Body of pancreas (tissue), 4 donors: ENCODE measurements around the gene PANK1. TPM values are rescaled to one million over a fixed set of nuclear protein-coding genes. Genes with fewer than 3 reads are reported as not detected.

Experiments used
- ATAC-seq: fragments of 150-250 bp; one replicate; pipeline ENCODE4 v1.9.1; 2016
- DNase-seq, 4 donors: peaks; one replicate each; pipeline ENCODE4 v3.0.0-alpha.2; 2019
- H3K27ac ChIP-seq, 4 donors: fragments of 200-600 bp; sonication (generic); 1 replicate in 3 of 4; 2 replicates in 1 of 4; pipeline versions ENCODE4 v1.5.1 to v1.6.1; 2016 to 2019; ENCODE audit warnings: mild to moderate bottlenecking in 1 of 4, mixed read lengths in 1 of 4, moderate library complexity in 1 of 4
- H3K27me3 ChIP-seq, 2 donors: fragments of 200-600 bp; sonication (generic); one replicate each; pipeline ENCODE4 v1.6.0; 2016; ENCODE audit warnings: mild to moderate bottlenecking in 1 of 2
- H3K36me3 ChIP-seq, 2 donors: fragments of 200-600 bp; sonication (generic); replicated peaks in 1 of 2; 2 replicates each; pipeline ENCODE4 v1.5.1; 2016; ENCODE audit warnings: low read depth in 2 of 2; ENCODE audit not compliant: insufficient read depth in 1 of 2
- H3K4me1 ChIP-seq: fragments of 200-600 bp; sonication (generic); one replicate; pipeline ENCODE4 v1.6.0; 2016
- H3K4me3 ChIP-seq, 2 donors: fragments of 200-600 bp; sonication (generic); 1 replicate in 1 of 2; 2 replicates in 1 of 2; pipeline ENCODE4 v1.5.1; 2016 to 2019
- H3K9me3 ChIP-seq, 3 donors: fragments of 200-600 bp; sonication (generic); 1 replicate in 2 of 3; 2 replicates in 1 of 3; pipeline ENCODE4 v1.5.1; 2016
- POLR2A ChIP-seq, 3 donors: fragments of 450-650 bp; IDR thresholded peaks; one replicate each; pipeline ENCODE4 v1.6.1; 2016; ENCODE audit warnings: antibody characterized with exemption in 3 of 3, mild to moderate bottlenecking in 2 of 3
- WGBS, 2 donors: methylation state at CpG; one replicate each; pipeline ENCODE4 v1.1.5; 2017; 5-methylcytosine and 5-hydroxymethylcytosine counted together
- intact Hi-C: fragments of 100-400 bp; cut with DNase I; formaldehyde crosslinking; loops from one replicate; pipeline ENCODE4 v1.15.1; 2023
- total RNA-seq, 2 donors: library from RNA; depleted of rRNA; stranded (reverse); fragments of >200 nt; gene quantifications; one replicate each; pipeline ENCODE4 v1.1.0, GENCODE V29; 2016
- TF ChIP-seq, protein P1 (sequence below), 7 experiments: fragments of 450-650 bp in 4 of 7; fragments of 200-600 bp in 3 of 7; sonication (generic) in 3 of 7; IDR thresholded peaks; one replicate each; pipeline ENCODE4 v1.5.1; 2016 to 2019; ENCODE audit warnings: antibody characterized with exemption in 7 of 7

Gene PANK1
- total RNA-seq, 2 donors from 2014 or later = 2.6 to 3.0 TPM

DNA sequence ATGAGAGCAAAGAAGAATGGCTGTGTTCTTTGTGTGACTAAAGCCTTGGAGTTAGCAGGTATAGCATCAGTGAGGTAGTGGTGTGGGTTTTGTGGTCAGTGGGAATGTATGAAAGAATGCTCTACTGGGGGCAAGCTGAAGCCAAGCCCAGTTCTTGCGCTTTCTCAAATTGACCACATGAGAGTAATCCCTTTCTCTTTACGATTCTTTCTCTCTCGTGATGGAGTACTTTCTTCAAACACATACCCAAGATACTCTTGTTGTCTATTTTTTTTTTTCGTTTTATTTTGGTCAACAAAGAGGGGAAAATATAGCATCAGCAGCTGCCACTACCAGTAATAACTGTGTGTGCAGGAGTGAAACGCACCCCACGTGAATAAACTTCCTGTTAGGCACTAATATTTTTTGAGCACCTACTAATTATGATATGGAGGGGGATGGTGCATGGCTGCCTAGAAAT lies 8.4 kb upstream of the PANK1 start:
- intact Hi-C loops = no loop called here
- WGBS, 2 donors = 71 to 74% methylated on average over 6 of the region's 6 CpGs
- ATAC-seq = no peak
- Histone ChIP-seq H3K36me3 (no peaks in the 10 kb centered on the region), H3K9me3 (no peaks in the 10 kb centered on the region), H3K4me1 (no peaks in the 10 kb centered on the region), H3K27me3 (no peaks in the 10 kb centered on the region), H3K27ac (no peak overlapping the region), H3K4me3 (no peak overlapping the region)
- TF ChIP-seq, protein P1, sequence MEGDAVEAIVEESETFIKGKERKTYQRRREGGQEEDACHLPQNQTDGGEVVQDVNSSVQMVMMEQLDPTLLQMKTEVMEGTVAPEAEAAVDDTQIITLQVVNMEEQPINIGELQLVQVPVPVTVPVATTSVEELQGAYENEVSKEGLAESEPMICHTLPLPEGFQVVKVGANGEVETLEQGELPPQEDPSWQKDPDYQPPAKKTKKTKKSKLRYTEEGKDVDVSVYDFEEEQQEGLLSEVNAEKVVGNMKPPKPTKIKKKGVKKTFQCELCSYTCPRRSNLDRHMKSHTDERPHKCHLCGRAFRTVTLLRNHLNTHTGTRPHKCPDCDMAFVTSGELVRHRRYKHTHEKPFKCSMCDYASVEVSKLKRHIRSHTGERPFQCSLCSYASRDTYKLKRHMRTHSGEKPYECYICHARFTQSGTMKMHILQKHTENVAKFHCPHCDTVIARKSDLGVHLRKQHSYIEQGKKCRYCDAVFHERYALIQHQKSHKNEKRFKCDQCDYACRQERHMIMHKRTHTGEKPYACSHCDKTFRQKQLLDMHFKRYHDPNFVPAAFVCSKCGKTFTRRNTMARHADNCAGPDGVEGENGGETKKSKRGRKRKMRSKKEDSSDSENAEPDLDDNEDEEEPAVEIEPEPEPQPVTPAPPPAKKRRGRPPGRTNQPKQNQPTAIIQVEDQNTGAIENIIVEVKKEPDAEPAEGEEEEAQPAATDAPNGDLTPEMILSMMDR (IDR thresholded peaks at IDR 0.05) = no peak
- TF ChIP-seq POLR2A (IDR thresholded peaks at IDR 0.05) = no peak
- DNase-seq = no peak

DNA sequence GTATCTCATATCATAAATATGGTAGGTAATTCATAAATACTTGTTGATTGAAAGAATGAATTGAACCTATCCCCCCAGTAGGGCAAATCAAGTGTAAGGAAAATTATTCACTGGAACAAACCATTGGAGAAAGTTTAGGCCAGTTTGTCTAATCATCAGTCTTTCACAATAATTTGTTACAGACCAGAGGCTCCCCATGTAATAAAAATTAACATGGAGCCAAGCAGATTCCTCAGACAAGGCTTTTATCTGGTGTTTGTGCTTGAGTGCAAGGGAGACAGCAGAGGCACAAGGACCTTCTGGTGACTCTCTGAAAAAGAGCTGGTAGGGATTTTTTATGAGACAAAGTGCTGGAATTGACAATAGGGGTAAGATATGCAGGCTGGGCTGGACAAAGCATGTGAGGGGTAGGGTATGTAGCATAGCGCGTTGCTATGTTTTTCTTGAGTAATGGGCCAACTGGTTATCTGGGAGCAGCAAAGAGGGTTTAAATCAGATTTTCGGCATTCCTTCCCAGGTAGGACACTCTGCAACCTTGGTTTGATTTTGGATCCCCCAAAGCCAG lies 7.8 kb upstream of the PANK1 start:
- Histone ChIP-seq H3K36me3 (no peaks in the 10 kb centered on the region), H3K27me3 (no peaks in the 10 kb centered on the region), H3K4me3 (no peak overlapping the region), H3K9me3 (no peaks in the 10 kb centered on the region), H3K4me1 (no peaks in the 10 kb centered on the region), H3K27ac (no peak overlapping the region)
- DNase-seq (no peak), ATAC-seq (no peak)
- WGBS, 2 donors = 85 to 92% methylated on average over 3 of the region's 3 CpGs
- intact Hi-C loops = no loop called here
- TF ChIP-seq, protein P1 (IDR thresholded peaks at IDR 0.05) = no peak
- TF ChIP-seq POLR2A (IDR thresholded peaks at IDR 0.05) = no peak

- no peaks in the 10 kb centered on the region for H3K4me1 ChIP-seq
- no peaks in the 10 kb centered on the region for H3K36me3 ChIP-seq
- H3K9me3 ChIP-seq = no peaks in the 10 kb centered on the region
- no peaks in the 10 kb centered on the region for H3K27me3 ChIP-seq
- H3K4me3 ChIP-seq = no peak overlapping the region
- 67 to 71% methylated on average over 3 of the region's 3 CpGs for WGBS, 2 donors
- ATAC-seq (no peak), DNase-seq (no peak)
- H3K27ac ChIP-seq = no peak overlapping the region
- intact Hi-C loops = no loop called here
- no peak for TF ChIP-seq POLR2A (IDR thresholded peaks at IDR 0.05)
- TF ChIP-seq, protein P1 (IDR thresholded peaks at IDR 0.05) = no peak
Measured at GRCh38 chr10:89651916-89652573, 7.0 kb upstream of the PANK1 start.

GRCh38 chr10:89651205-89651915 lies 6.3 kb upstream of the PANK1 start:
- ATAC-seq = no peak
- H3K4me3 ChIP-seq = no peak overlapping the region
- TF ChIP-seq, protein P1 (IDR thresholded peaks at IDR 0.05) = no peak
- no peak for TF ChIP-seq POLR2A (IDR thresholded peaks at IDR 0.05)
- DNase-seq = no peak
- H3K27me3 ChIP-seq = no peaks in the 10 kb centered on the region
- H3K9me3 ChIP-seq = no peaks in the 10 kb centered on the region
- WGBS, 2 donors = 62 to 67% methylated on average over 5 of the region's 5 CpGs
- H3K4me1 ChIP-seq = no peaks in the 10 kb centered on the region
- no peak overlapping the region for H3K27ac ChIP-seq
- intact Hi-C loops = no loop called here
- no peaks in the 10 kb centered on the region for H3K36me3 ChIP-seq
